CD14-positive monocyte (primary cell): ENCODE data around the gene RGS11. TPM values are rescaled to one million over a fixed set of nuclear protein-coding genes. Genes with fewer than 3 reads are reported as not detected.

Source experiments
- DNase-seq, 3 donors: peaks; one replicate each; pipeline ENCODE4 v3.0.0-alpha.2; 2011 to 2022
- H2AFZ ChIP-seq: 2 replicates; pipeline ENCODE4 v1.6.0; 2012; ENCODE audit warnings: mild to moderate bottlenecking, low read depth, low read length, inconsistent platforms; ENCODE audit not compliant: insufficient read depth, poor library complexity, severe bottlenecking
- H3K27ac ChIP-seq, 2 donors: 1 replicate in 1 of 2; 2 replicates in 1 of 2; pipeline ENCODE4 v1.5.1; 2012 to 2013; ENCODE audit warnings: low read length in 2 of 2, control low read depth in 1 of 2, inconsistent platforms in 1 of 2, low read depth in 1 of 2, mild to moderate bottlenecking in 1 of 2
- H3K27me3 ChIP-seq, 2 donors: one replicate each; pipeline versions ENCODE4 v1.6.0 to v1.6.1; 2011 to 2013; ENCODE audit warnings: low read length in 2 of 2; ENCODE audit not compliant: control insufficient read depth in 2 of 2, insufficient read depth in 2 of 2
- H3K36me3 ChIP-seq, 2 donors: replicated peaks in 1 of 2; 1 replicate in 1 of 2; 2 replicates in 1 of 2; pipeline versions ENCODE4 v1.5.1 to v1.6.1; 2012 to 2013; ENCODE audit warnings: low read length in 2 of 2, control low read depth in 1 of 2, inconsistent platforms in 1 of 2, mild to moderate bottlenecking in 1 of 2; ENCODE audit not compliant: insufficient read depth in 2 of 2, control insufficient read depth in 1 of 2
- H3K4me1 ChIP-seq, 2 donors: 1 replicate in 1 of 2; 2 replicates in 1 of 2; pipeline versions ENCODE4 v1.5.1 to v1.6.1; 2012 to 2013; ENCODE audit warnings: low read length in 2 of 2, control low read depth in 1 of 2, inconsistent platforms in 1 of 2, mild to moderate bottlenecking in 1 of 2, moderate library complexity in 1 of 2; ENCODE audit not compliant: insufficient read depth in 2 of 2, control insufficient read depth in 1 of 2
- H3K4me2 ChIP-seq: replicated peaks from 2 replicates; pipeline ENCODE3; 2012; ENCODE audit warnings: low read length, moderate library complexity, mild to moderate bottlenecking; ENCODE audit not compliant: poor library complexity, severe bottlenecking; ENCODE audit errors: extremely low read depth
- H3K4me3 ChIP-seq, 3 experiments: fragments of 200-600 bp in 1 of 3; sonication (generic) in 1 of 3; replicated peaks in 1 of 3; 1 replicate in 2 of 3; 2 replicates in 1 of 3; pipeline ENCODE4 v1.5.1; 2011 to 2013; ENCODE audit warnings: low read length in 3 of 3, mild to moderate bottlenecking in 3 of 3, control low read depth in 2 of 3, low read depth in 2 of 3, inconsistent platforms in 1 of 3, moderate library complexity in 1 of 3
- H3K79me2 ChIP-seq: 2 replicates; pipeline ENCODE4 v1.6.0; 2012; ENCODE audit warnings: mild to moderate bottlenecking, control low read depth, inconsistent platforms, low read length, moderate library complexity; ENCODE audit not compliant: insufficient read depth
- H3K9ac ChIP-seq: 2 replicates; pipeline ENCODE4 v1.6.0; 2017; ENCODE audit warnings: low read length, mild to moderate bottlenecking; ENCODE audit not compliant: insufficient read depth, poor library complexity, severe bottlenecking
- H3K9me3 ChIP-seq, 2 donors: replicated peaks in 1 of 2; 1 replicate in 1 of 2; 2 replicates in 1 of 2; pipeline versions ENCODE4 v1.5.1 to v1.6.1; 2012 to 2013; ENCODE audit warnings: low read length in 2 of 2, control low read depth in 1 of 2; ENCODE audit not compliant: control insufficient read depth in 1 of 2, insufficient read depth in 1 of 2
- H4K20me1 ChIP-seq: 2 replicates; pipeline ENCODE4 v1.6.0; 2012; ENCODE audit warnings: mild to moderate bottlenecking, low read length, control low read depth, moderate library complexity; ENCODE audit not compliant: insufficient read depth
- H3K27ac Mint-ChIP-seq, 7 donors: one replicate each; pipeline ENCODE4 v1.8.0; 2020; ENCODE audit warnings: mild to moderate bottlenecking in 7 of 7, mixed read lengths in 7 of 7, moderate library complexity in 6 of 7, inconsistent platforms in 2 of 7
- H3K27me3 Mint-ChIP-seq, 3 donors: one replicate each; pipeline ENCODE4 v1.8.0; 2021 to 2022; ENCODE audit warnings: low read depth in 3 of 3, mild to moderate bottlenecking in 3 of 3, mixed read lengths in 3 of 3, moderate library complexity in 3 of 3, inconsistent platforms in 1 of 3
- H3K36me3 Mint-ChIP-seq, 2 donors: one replicate each; pipeline ENCODE4 v1.8.0; 2020; ENCODE audit warnings: mixed read lengths in 2 of 2, inconsistent platforms in 1 of 2, mild to moderate bottlenecking in 1 of 2
- H3K4me1 Mint-ChIP-seq: one replicate; pipeline ENCODE4 v1.8.0; 2020; ENCODE audit warnings: mild to moderate bottlenecking, mixed read lengths
- H3K4me3 Mint-ChIP-seq, 2 donors: one replicate each; pipeline ENCODE4 v1.8.0; 2020; ENCODE audit warnings: mild to moderate bottlenecking in 2 of 2, mixed read lengths in 2 of 2, moderate library complexity in 1 of 2
- H3K9me3 Mint-ChIP-seq, 7 donors: one replicate each; pipeline ENCODE4 v1.8.0; 2020 to 2022; ENCODE audit warnings: mixed read lengths in 7 of 7, mild to moderate bottlenecking in 6 of 7, moderate library complexity in 6 of 7, inconsistent platforms in 2 of 7
- WGBS: methylation state at CpG from one replicate; pipeline ENCODE4 v1.1.5; 2013; ENCODE audit warnings: missing lambda C conversion rate; ENCODE audit not compliant: insufficient coverage; 5-methylcytosine and 5-hydroxymethylcytosine counted together
- intact Hi-C, 2 donors: fragments of 100-400 bp; cut with micrococcal nuclease; formaldehyde crosslinking; loops; one replicate each; pipeline versions ENCODE4 v1.15.0 to v1.15.1; 2023
- polyA plus RNA-seq, 3 donors: library from polyadenylated mRNA; depleted of rRNA in 1 of 3; unstranded in 2 of 3; stranded (reverse) in 1 of 3; fragments of 300-500 nt in 2 of 3; fragments of >200 nt in 1 of 3; fragmentation: Illumina TruSeq in 2 of 3; gene quantifications; 1 replicate in 2 of 3; 2 replicates in 1 of 3; pipeline ENCODE4 v1.2.3, GENCODE V29; 2012 to 2021
- TF ChIP-seq, protein P1 (sequence below): fragments of 200-600 bp; IDR thresholded peaks from one replicate; pipeline ENCODE4 v1.8.0; 2022; ENCODE audit warnings: antibody characterized with exemption, mild to moderate bottlenecking

The RGS11 gene
- polyA plus RNA-seq, 3 donors: 0.07 TPM; not detected in 2

GRCh38 chr16:228151-228851, 47.4 kb downstream of the RGS11 start:
- Histone ChIP-seq H3K4me2 (peak overlapping the region; percentile 89), H3K27me3 (no peaks in the 10 kb centered on the region), H3K79me2 (peaks cover 45% of the 10 kb centered on the region), H3K9ac (peak overlapping the region; percentile 95), H4K20me1 (peaks cover 52% of the 10 kb centered on the region), H3K36me3 (peaks cover 35 to 40% of the 10 kb centered on the region in 2 donors), H3K4me1 (peaks cover 17 to 25% of the 10 kb centered on the region in 2 donors), H3K27ac (peak overlapping the region; percentile 74 to 94), H2AFZ (peak overlapping the region; percentile 76), H3K4me3 (peak overlapping the region; percentile 72 to 89 (median 87)), H3K9me3 (no peaks in the 10 kb centered on the region)
- H3K27ac Mint-ChIP-seq: peak overlapping the region; percentile 90 to 96 (median 94)
- peaks cover 38 to 41% of the 10 kb centered on the region in 2 donors for H3K36me3 Mint-ChIP-seq
- peaks cover 0 to 2% (median 1%) of the 10 kb centered on the region in 3 donors for H3K27me3 Mint-ChIP-seq
- TF ChIP-seq, protein P1, sequence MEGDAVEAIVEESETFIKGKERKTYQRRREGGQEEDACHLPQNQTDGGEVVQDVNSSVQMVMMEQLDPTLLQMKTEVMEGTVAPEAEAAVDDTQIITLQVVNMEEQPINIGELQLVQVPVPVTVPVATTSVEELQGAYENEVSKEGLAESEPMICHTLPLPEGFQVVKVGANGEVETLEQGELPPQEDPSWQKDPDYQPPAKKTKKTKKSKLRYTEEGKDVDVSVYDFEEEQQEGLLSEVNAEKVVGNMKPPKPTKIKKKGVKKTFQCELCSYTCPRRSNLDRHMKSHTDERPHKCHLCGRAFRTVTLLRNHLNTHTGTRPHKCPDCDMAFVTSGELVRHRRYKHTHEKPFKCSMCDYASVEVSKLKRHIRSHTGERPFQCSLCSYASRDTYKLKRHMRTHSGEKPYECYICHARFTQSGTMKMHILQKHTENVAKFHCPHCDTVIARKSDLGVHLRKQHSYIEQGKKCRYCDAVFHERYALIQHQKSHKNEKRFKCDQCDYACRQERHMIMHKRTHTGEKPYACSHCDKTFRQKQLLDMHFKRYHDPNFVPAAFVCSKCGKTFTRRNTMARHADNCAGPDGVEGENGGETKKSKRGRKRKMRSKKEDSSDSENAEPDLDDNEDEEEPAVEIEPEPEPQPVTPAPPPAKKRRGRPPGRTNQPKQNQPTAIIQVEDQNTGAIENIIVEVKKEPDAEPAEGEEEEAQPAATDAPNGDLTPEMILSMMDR: no peak
- H3K4me1 Mint-ChIP-seq: peaks cover 16% of the 10 kb centered on the region
- H3K9me3 Mint-ChIP-seq: peaks cover 0 to 2% (median 0%) of the 10 kb centered on the region in 7 donors
- intact Hi-C loops: loop anchor here in 1 of 2 donors (5.0 kb wide), 1 partner anchor 124 kb away; the partner anchor contains the start of gene AXIN1
- WGBS: 0% methylated on average over 3 of the region's 9 CpGs
- DNase-seq: no peak
- peak overlapping the region; percentile 86 to 91 for H3K4me3 Mint-ChIP-seq

DNA sequence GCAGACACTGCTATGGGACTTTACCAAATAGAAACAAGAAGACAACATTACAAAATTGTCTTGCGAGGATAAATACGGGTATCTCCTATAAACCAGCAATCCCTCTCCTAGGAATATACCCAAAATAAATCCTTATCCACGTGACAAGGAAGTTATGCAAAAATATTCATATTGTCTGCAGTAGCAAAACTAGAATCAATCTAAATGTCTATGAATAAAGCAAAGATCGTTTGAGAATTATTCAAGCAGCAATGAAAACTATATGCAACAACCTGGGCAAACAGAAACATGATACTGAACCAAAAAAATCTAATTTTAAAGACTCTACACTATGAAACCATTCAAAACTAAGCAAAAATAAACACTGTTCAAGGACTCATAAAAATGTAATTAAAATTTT, 55.7 kb downstream of the RGS11 start:
- intact Hi-C loops: no loop called here
- no peaks in the 10 kb centered on the region for H3K9me3 Mint-ChIP-seq
- H3K36me3 Mint-ChIP-seq: peaks cover 61 to 94% of the 10 kb centered on the region in 2 donors
- H3K4me1 Mint-ChIP-seq: peaks cover 1% of the 10 kb centered on the region
- H3K27ac ChIP-seq: no peak overlapping the region
- peaks cover 40% of the 10 kb centered on the region for H3K79me2 ChIP-seq
- TF ChIP-seq, protein P1: no peak
- H3K27me3 Mint-ChIP-seq: peaks cover 0 to 2% (median 0%) of the 10 kb centered on the region in 3 donors
- H3K9ac ChIP-seq: no peak overlapping the region
- no peak overlapping the region for H3K4me3 ChIP-seq
- peaks cover 62 to 92% of the 10 kb centered on the region in 2 donors for H3K36me3 ChIP-seq
- no peaks in the 10 kb centered on the region for H3K4me1 ChIP-seq
- no peak for DNase-seq
- 92% methylated on average over 2 of the region's 4 CpGs for WGBS
- H3K9me3 ChIP-seq: no peaks in the 10 kb centered on the region
- peaks cover 48% of the 10 kb centered on the region for H4K20me1 ChIP-seq
- H3K4me2 ChIP-seq: no peak overlapping the region
- H2AFZ ChIP-seq: no peak overlapping the region
- no peak overlapping the region for H3K27ac Mint-ChIP-seq
- H3K4me3 Mint-ChIP-seq: no peak overlapping the region
- no peaks in the 10 kb centered on the region for H3K27me3 ChIP-seq

Other genes with a start within 250 kb of the RGS11 start
- 10 to 100 TPM in 2 of 3 donors, 1 to 10 TPM in 1; 9.9 to 20.8 (median 18.7) TPM for gene POLR3K, start 222.3 kb downstream of the RGS11 start, polyA plus RNA-seq
- gene SNRNP25, start 222.1 kb downstream of the RGS11 start, polyA plus RNA-seq: 10 to 100 TPM; 18.5 to 32.2 (median 31.6) TPM
- gene RHBDF1, start 203.3 kb downstream of the RGS11 start, polyA plus RNA-seq: under 1 TPM in 1 of 3 donors, not detected in 2; 0.20 TPM
- 10 to 100 TPM; 32.5 to 86.9 (median 70.6) TPM for gene MPG, start 197.7 kb downstream of the RGS11 start, polyA plus RNA-seq
- 10 to 100 TPM in 1 of 3 donors, 1 to 10 TPM in 2; 2.6 to 16.7 (median 3.0) TPM for gene NPRL3, start 137.3 kb downstream of the RGS11 start, polyA plus RNA-seq
- gene HBZ, start 123.3 kb downstream of the RGS11 start, polyA plus RNA-seq: not detected
- gene HBM, start 110.0 kb downstream of the RGS11 start, polyA plus RNA-seq: not detected
- gene HBA2, start 103.1 kb downstream of the RGS11 start, polyA plus RNA-seq: 100 to 1,000 TPM in 2 of 3 donors, 1 to 10 TPM in 1; 2.8 to 193 (median 158) TPM
- 10 to 100 TPM in 2 of 3 donors, under 1 TPM in 1; 0.31 to 23.8 (median 22.9) TPM for gene HBA1, start 99.3 kb downstream of the RGS11 start, polyA plus RNA-seq
- gene HBQ1, start 95.5 kb downstream of the RGS11 start, polyA plus RNA-seq: not detected
- gene LUC7L, start 46.5 kb downstream of the RGS11 start, polyA plus RNA-seq: 100 to 1,000 TPM in 1 of 3 donors, 1 to 10 TPM in 2; 4.0 to 109 (median 4.6) TPM
- gene FAM234A, start 41.1 kb downstream of the RGS11 start, polyA plus RNA-seq: 10 to 100 TPM; 22.5 to 40.4 (median 25.1) TPM
- gene ARHGDIG, start 4.6 kb upstream of the RGS11 start, polyA plus RNA-seq: not detected
- gene PDIA2, start 7.2 kb upstream of the RGS11 start, polyA plus RNA-seq: not detected
- 10 to 100 TPM in 1 of 3 donors, under 1 TPM in 2; 0.30 to 20.9 (median 0.74) TPM for gene AXIN1, start 76.8 kb upstream of the RGS11 start, polyA plus RNA-seq
- 10 to 100 TPM; 68.6 to 88.5 (median 88.1) TPM for gene MRPL28, start 94.6 kb upstream of the RGS11 start, polyA plus RNA-seq
- 100 to 1,000 TPM in 1 of 3 donors, 10 to 100 TPM in 2; 18.2 to 137 (median 39.8) TPM for gene PGAP6, start 106.0 kb upstream of the RGS11 start, polyA plus RNA-seq
- 10 to 100 TPM; 26.7 to 31.4 (median 26.9) TPM for gene NME4, start 121.3 kb upstream of the RGS11 start, polyA plus RNA-seq
- 10 to 100 TPM in 1 of 3 donors, 1 to 10 TPM in 2; 5.7 to 12.8 (median 8.7) TPM for gene DECR2, start 125.9 kb upstream of the RGS11 start, polyA plus RNA-seq
- gene RAB11FIP3, start 149.7 kb upstream of the RGS11 start, polyA plus RNA-seq: 1 to 10 TPM in 1 of 3 donors, under 1 TPM in 2; 0.37 to 7.5 (median 0.49) TPM